SKM-1 treated with dmso at 0.1 percent for 144 hours (cell line): ENCODE data around the gene HOXC11.

ENCODE experiments used
- DNase-seq: peaks from one replicate; lab custom pipeline; 2025; ENCODE audit not compliant: unreplicated experiment; lab: John Stamatoyannopoulos, UW

Gene HOXC11

DNA sequence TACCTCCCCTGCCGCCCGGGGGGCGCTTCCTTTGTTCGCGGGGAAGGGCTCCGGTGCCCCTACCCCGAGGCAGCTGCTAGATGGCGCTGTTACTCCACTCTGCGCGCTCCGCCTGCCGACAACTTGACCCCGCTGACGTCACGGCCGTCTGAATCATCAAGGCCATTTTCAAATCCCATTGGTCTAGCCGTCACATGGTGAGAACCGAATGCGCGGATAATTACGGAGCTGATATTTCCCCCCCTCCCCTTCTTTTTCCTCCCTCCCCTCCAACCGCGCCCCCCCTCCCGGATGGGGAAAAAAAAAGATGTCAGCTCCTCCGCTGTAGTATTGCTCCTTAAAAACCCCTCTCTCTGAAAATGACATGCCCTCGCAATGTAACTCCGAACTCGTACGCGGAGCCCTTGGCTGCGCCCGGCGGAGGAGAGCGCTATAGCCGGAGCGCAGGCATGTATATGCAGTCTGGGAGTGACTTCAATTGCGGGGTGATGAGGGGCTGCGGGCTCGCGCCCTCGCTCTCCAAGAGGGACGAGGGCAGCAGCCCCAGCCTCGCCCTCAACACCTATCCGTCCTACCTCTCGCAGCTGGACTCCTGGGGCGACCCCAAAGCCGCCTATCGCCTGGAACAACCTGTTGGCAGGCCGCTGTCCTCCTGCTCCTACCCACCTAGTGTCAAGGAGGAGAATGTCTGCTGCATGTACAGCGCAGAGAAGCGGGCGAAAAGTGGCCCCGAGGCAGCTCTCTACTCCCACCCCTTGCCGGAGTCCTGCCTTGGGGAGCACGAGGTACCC, 12.2 kb downstream of the HOXC11 start, which contains the start of gene HOXC10:
TSS of gene HOXC10 (plus strand) at position 246 of the 791 bp plus-strand sequence. CDS start at position 360, 114 bp downstream.
- no peak for DNase-seq

DNA sequence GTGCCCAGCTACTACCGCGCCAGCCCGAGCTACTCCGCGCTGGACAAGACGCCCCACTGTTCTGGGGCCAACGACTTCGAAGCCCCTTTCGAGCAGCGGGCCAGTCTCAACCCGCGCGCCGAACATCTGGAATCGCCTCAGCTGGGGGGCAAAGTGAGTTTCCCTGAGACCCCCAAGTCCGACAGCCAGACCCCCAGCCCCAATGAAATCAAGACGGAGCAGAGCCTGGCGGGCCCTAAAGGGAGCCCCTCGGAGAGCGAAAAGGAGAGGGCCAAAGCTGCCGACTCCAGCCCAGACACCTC, 12.7 kb downstream of the HOXC11 start:
- no peak for DNase-seq

DNA sequence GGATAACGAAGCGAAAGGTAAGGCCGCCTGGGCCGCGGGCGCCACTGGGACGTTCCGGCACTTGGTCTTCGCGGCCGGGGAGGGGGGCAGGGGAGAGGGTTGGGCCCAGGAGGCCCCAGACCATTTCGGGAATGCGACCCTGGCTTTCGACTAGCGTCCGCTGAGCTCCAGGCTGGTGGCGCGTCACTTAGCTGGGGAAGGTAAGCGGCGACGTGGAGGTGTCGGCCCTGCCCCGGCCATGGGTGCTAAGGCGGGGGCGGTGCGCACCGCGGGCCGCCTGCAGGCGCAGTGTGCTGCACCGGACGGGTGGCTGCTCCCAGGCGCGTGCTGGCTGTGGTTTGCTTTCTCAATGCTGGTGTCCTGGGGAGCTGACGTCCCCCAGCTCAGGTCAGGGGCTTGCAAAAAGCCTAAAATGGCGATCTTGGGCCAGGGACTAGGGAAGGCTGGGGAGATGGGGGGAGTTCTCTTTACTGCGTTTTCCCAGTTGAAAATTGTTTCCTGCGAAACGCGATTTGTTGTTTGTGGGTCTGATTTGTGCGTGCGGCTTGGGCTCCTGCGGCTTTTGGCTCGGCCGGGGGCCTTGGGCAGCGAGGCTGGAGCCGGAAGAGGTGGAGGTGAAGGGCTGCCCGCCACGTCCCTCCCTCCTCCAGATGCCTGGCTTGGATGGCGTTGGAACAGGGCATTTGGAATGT, 13.2 kb downstream of the HOXC11 start:
- DNase-seq: no peak

DNA sequence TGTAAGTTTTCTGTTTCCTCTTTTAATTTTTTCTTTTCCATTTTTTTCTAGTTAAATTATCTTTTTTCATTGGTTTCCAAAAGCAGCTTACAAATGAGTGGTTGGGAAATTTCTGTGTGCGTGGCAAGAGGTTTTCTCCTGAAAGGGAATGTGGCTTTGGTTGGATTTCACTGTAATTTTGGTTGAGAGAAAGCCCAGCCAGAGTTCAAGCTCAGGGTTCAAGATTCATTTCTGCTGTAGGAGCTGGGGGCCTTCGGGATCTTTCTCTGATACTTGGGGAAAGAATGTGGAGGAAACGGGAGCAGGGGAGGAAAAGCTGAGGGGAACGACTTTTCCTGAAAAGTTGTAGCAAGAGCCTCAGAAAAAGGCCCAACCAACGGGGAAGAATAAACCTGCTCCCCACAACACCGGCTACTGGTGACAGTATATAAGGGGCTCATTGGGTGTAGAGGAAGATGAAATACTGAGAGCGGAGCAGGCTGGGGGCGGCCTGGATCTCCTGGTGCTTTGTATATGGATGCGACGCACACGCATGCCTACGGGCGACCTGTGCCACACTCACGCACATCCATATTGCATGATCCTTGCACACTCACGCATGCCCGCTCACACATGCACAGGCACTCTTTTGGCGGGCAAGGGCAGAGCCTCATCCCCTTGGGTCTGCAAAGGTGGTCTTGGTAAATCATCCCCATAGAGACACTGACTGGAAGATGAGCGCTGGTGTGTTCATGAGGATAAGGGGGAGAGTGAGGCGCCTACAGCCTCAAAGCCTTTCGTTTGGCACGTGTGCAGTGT, 14.0 kb downstream of the HOXC11 start:
- no peak for DNase-seq

DNA sequence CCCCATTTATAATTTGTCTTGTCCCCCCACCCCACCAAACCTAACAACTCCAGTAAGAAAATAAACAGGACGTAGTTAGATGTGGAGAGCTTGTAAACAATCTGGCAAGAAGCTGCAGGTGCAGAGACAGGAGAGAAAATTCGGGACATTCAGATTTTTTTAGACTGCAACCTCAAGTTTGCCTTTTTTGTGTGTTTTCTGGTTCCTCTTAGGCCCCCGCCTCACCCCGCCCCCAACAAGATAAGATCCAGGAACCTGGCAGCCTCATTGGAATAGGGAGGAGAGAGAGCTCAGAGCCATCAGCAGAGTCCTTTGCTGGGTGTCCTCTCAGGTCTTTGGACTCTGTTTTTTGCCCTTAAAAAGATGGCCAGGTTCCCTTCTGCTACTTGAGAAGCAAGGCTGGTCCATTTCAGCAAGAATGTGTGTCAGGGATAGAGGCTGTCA, 14.9 kb downstream of the HOXC11 start:
- DNase-seq: no peak

DNA sequence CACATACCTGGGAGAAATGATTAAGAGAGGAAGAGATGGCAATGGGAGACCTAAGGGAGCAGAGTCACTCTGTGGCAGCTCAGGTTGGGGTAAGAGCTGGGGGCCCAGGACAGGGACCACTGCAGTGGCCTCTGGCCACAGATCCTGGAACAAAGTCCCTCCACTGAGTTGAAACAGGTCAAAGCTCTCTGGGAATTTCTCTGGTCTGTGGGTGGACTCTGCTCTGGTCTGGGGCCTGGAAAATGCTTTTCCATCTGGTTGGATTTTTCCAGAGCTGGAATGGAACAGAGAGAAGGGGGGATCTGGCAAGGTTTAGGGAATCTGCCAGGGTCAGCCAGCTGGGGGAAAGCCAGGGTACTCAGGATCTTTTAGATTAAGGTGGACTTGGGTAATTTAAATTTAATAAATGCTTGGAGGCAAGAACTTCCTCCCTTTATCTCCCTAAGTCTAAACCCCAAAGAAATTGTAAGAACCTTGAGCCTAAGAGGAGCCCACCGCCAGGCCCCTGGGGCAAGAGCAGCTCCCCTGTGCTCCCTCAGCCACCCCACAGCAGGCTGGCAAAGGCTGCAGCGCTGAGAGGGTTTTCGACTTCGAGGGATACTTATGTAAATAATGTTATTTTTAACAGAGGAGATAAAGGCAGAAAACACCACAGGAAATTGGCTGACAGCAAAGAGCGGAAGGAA, 15.8 kb downstream of the HOXC11 start:
- DNase-seq: no peak

DNA sequence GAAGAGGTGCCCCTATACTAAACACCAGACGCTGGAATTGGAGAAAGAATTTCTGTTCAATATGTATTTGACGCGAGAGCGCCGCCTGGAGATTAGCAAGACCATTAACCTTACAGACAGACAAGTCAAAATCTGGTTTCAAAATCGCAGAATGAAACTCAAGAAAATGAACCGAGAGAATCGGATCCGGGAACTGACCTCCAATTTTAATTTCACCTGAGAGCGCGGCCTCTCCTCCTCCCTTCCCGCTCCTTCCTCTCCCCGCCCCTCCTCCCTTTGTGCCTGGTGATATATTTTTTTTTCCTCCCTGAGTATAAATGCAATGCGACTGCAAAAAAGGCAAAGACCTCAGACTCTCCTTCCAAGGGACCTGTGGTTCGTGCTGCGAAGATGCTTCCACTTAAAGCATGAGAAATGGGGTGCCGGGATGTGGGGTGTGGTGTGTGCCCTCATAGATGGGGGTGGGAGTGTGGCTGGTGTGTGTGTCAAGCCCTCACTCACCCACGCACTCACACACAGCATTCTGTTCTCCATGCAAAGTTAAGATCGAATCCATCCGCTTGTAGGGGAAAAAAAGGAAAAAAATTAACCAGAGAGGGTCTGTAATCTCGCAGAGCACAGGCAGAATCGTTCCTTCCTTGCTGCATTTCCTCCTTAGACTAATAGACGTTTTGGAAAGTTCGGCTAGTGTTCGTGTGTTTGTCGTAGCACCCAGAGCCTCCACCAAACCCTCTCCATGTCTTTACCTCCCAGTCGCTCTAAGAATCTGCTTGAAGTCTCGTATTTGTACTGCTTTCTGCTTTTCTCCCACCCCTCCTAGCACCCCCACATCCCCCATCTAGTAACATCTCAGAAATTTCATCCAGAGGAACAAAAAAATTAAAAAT, 16.5 kb downstream of the HOXC11 start:
- DNase-seq: no peak

DNA sequence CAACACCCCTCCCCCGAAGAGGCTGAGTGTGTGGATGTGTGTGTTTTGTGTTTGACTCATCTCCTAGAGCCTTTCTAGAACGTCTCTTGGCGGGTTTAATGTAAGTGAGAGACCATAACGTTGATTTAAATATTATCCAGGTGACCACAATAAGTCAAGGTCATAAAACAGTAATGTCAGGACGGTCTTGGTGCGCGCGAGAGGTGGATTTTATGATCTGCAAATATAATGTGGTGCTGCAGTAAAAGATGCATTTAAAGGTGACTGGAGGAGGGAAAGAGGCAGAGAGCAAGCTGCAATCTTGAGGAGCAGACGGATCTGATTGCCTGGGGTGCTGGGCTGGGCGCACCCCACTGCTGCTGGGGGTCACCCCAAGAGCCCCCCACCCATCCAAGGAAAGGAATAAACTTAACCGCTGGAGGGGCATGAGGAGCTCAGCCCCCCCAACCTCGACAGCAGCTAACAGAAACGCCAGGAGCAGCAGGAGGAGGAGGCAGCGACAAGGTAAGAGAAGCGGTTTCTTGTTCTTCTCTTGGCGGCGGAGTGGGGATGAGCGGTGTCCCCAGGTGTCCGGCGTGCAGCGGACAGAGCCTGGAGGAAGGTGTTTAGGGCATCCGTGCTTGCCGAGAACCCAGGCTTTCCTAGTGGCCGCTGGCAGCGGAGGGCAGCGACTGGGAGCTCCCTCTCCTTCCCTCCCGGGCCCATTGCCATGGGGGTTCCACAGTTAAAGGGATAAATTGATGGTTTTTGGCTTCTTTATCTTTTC, 17.6 kb downstream of the HOXC11 start:
- DNase-seq: no peak

DNA sequence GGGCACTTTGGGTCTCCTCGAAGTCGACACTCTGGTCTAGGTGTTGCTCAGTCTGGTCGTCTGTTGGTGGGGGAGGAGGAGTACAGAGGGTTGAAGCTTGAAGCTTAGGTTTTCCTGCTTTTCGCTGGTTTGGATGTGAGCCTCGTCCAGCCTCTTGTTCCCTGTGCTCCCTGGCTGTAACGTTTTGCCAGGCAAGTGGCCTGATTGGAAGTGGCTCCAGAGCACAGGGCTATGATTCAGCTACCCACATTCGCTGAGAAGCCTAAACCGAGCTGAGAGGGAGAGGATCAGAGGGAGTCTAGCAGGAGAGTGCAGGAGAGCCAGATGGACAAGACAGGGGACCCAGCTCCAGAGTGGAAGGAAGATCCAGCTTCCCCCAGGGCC, 18.1 kb downstream of the HOXC11 start:
- DNase-seq: no peak

DNA sequence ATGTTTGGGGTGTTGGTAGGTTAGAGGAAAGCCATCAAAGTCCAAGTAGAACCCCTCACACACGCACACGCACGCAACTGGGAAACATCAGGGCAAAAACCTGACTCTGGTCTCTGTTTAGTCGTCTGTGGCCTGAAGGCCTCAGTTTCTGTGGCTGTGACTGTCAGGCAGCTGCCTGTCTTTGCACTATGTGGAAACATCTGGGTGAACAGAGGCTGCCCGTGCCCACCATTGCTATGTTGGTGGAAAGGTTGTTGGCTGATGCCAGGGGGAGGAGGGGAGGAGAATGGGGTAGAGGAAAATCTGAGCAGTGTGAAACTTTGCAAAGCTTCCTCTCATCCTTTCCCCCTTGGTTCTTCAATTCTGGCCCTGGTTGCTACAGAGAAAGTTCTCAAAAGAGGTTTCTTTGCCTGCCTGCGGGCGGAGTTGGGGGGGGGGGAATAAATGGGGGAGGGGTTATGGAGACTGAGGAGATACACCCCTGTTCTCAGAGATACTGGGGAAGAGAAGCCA, 19.5 kb downstream of the HOXC11 start:
- no peak for DNase-seq

DNA sequence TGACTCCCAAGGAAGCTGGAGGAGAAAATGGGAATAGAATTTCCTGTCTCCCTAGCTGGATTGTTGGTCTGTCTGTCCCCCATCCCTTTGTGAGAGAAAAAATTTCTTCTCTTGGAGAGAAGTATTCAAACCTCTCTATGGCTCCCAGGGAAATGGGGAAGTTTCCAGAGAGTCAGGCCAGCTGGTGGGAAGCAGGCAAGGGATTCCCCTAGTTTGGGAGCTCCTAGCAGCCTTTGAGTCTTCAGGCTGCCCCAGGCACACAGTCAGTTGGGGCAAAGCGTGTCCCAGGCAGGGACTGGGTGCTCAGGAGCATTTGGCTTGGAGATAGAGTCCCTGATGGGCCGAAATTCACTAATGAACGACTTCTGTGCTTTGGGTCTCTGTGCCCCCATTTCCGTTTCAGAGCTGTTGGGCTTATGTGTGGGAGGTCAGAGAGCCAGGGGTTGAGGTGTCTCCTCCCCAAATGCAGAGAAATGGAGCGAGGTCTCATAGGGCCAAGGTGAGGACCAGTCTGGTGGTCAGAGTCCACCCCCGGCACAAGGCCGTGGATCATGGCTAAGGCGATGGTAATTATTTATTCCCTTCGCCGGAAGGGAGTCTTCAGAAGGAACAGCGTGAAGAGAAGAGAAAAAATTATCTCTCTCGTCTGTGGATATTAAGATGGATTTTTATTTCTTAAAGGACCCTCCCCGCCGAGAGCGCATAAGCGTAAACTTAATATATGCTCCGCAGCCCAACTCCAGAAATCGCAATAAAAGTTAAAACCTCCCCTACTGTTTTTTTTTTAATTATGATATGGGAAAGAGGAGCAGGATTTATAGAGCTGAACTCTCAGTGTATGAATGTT, 20.5 kb downstream of the HOXC11 start:
- no peak for DNase-seq

DNA sequence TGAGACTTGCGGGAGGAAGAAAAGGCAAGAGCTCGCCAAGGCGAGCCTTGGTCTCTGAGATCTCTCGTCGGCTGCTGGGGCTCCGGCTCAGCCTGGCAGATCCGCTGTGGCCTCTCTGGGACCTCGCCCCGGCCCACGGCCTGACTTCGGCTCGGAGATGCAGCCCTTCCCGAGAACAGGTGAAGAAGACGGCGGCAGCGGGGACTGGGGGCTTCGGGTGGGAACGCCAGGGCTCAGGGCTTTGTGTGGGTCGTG, 21.0 kb downstream of the HOXC11 start:
- DNase-seq: no peak

DNA sequence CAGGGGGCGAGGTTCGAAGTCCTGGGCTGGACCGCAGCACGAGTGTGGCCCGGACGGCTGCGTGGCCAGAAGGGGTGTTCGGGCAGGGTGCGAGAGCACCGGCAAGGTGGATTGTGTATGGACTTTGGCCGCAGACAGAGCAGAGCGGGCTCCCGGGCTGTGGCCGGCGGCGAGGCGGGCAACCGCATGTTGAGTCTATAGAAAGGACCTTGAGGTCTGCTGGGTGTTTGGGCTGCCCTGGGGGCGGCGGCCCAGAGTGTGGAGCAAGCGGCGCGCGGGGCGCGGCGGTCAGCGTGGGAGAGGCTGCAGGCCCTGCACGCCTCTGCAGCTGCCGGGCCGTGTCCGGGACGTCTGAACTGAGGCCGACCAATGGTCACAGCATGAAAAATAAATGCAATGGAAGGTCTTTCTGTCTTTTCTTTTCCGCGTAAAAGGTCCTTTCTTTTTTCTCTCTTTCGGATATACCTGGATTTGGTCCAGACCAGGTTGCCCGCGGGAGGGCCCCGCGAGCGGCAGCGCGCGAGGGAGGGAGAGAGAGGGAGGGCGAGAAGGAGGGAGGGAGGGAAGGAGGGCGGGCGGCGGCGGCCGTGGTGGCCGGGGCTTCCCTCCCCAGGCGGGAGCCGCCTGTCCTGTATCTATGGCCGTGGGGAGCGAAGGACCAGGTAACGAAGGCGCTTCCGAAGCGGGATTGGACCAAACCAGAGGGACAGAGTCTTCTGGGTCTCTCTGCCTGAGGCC, 21.5 kb downstream of the HOXC11 start:
- DNase-seq: no peak

DNA sequence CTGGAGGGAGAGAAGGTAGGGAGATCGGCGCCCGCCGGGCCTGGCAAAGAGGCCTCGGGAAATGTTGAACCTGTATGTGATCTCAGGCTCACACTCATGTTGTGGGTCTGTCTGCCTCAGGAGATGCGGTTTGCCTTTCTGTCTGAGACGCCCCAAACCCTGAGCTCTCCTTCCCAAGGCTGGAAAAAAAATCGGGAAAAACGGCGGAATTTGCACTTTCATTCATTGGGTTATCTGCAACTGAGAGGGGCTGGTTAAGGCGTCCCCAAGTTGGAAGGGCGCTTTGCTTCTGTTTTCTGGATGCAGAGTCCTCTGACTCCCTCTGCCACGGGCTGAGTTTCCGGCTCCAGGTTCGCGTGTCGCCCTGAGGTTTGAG, 22.1 kb downstream of the HOXC11 start:
- DNase-seq: no peak

DNA sequence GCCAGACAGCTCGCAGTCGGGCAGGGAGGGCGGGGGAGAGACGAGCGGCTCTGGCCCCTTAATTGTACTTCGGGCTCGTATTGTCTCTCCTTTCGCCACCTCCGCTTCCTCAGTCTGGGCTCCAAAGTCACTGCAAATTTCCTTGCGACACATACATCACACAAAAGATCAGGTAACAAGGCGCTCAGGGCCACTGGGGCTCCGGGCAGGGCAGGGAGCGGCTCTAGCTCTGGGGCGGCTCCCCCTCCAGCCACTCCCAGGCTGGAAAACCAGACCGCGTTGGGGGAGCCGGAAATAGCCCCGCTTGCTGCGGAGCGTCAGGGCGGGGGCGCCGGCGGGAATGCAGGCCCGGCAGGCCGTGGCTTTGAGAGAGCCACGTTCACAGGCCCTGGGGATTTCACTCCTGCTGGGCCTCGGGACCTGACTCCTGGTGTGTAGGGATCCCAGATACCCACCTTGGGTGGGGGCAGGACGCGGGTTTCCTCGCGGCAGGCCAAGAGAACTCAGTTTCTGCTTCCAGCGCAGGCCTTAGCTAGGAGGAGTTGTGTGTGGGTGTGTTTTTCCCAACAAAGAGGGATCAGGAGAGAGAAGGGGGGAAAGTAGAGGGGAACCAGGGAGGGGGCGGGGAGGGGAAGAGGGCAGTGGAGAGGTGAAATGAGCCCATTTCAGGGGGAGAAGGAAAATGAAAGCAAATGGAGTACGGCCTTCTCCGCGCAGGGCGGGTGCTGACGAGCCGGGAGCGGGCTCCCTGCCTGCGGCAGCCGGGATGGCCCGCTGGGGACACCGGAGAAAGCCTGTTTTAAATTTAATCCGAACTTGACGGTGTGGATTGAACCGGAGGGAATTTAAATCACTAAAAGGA, 22.7 kb downstream of the HOXC11 start:
- DNase-seq: no peak

DNA sequence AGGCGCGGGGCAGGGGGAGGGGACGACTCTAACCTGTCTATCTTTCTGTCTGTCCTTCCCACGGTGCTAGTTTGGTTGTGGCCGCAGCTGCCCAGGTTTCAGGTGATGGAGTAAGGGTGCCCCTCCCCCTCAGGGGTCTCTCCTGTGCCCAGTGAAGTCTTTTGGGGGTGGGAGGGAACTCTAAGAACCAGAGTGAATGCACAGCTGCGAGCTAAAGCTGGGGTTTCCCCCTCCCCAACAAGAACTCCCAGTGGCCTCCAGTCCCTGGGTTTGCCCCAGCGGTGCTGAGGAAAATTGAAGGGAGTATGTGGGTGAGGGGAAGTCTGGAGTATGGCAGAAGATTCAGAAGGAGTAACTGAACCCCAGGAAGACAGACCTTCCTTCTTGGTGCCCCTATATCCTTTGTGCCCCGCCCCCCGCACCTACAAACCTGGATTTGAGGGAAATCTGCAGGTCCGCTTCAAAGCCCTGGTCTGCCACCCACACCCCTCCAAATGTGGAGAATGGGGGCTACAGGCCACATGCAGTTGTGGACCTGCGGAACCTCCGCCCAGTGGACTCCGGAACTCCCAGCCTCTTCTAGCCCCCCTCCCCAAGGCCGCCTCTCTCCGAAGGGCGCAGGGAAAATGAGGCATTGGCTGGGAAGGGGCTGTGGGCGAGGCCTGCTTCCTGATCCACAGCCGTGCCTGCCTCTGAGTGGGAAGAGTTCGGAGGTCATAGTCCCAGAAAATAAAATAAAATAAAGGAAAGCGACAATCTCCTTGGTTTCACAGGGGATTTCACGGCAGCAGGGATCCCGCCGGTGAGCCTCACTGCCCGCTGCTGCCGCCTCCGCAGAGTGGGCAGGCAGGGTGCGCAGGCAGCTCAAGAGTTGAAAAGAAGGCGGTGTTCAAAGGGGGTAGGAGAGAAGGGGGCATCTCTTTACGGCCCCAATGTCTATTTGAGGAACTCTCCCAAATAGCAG, 23.6 kb downstream of the HOXC11 start:
- DNase-seq: no peak
